ENCODE measurements around the gene LRRC23. TPM values are rescaled to one million over a fixed set of nuclear protein-coding genes. Genes with fewer than 3 reads are reported as not detected.
A peak's percentile ranks its signal among the peaks of the same experiment; 100 is the strongest.

The LRRC23 gene
- total RNA-seq, 1 donor from 2014 or later: 5.7 TPM

GRCh38 chr12:6963016-6963731, 58.6 kb downstream of the LRRC23 start:
- Mint-ChIP-seq H3K36me3 (ENCODE audit: low read depth, unreplicated experiment) (peaks cover 22% of the 10 kb centered on the region), H3K27ac (ENCODE audit: unreplicated experiment) (no peak overlapping the region), H3K9me3 (ENCODE audit: unreplicated experiment) (no peaks in the 10 kb centered on the region), H3K27me3 (ENCODE audit: unreplicated experiment) (peaks cover 8% of the 10 kb centered on the region), H3K4me3 (ENCODE audit: unreplicated experiment) (no peak overlapping the region), H3K4me1 (ENCODE audit: unreplicated experiment) (peaks cover 38% of the 10 kb centered on the region)
- no peak for DNase-seq (ENCODE audit: low spot score)
- TF ChIP-seq, protein P1, sequence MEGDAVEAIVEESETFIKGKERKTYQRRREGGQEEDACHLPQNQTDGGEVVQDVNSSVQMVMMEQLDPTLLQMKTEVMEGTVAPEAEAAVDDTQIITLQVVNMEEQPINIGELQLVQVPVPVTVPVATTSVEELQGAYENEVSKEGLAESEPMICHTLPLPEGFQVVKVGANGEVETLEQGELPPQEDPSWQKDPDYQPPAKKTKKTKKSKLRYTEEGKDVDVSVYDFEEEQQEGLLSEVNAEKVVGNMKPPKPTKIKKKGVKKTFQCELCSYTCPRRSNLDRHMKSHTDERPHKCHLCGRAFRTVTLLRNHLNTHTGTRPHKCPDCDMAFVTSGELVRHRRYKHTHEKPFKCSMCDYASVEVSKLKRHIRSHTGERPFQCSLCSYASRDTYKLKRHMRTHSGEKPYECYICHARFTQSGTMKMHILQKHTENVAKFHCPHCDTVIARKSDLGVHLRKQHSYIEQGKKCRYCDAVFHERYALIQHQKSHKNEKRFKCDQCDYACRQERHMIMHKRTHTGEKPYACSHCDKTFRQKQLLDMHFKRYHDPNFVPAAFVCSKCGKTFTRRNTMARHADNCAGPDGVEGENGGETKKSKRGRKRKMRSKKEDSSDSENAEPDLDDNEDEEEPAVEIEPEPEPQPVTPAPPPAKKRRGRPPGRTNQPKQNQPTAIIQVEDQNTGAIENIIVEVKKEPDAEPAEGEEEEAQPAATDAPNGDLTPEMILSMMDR (IDR thresholded peaks at IDR 0.05; ENCODE audit: unreplicated experiment): no peak

Small RNA genes lying within 50 kb of the gene (microRNA-seq; reads per million reads assigned to microRNA genes)
- gene MIR141 (ENCODE audit: unreplicated experiment): 278 reads per million, percentile 88 among the genes with 10 or more reads in this experiment
- 7,063 reads per million, percentile 98 among the genes with 10 or more reads in this experiment for gene MIR200C (ENCODE audit: unreplicated experiment)

Other genes starting within 250 kb of the LRRC23 start
- 41.3 TPM for gene ING4, start 241.7 kb upstream of the LRRC23 start, total RNA-seq (ENCODE audit: unreplicated experiment)
- gene ZNF384, start 215.4 kb upstream of the LRRC23 start, total RNA-seq (ENCODE audit: unreplicated experiment): 85.2 TPM
- 2.0 TPM for gene PIANP, start 204.0 kb upstream of the LRRC23 start, total RNA-seq (ENCODE audit: unreplicated experiment)
- 25.1 TPM for gene COPS7A, start 180.8 kb upstream of the LRRC23 start, total RNA-seq (ENCODE audit: unreplicated experiment)
- 118 TPM for gene MLF2, start 151.7 kb upstream of the LRRC23 start, total RNA-seq (ENCODE audit: unreplicated experiment)
- gene PTMS, start 138.5 kb upstream of the LRRC23 start, total RNA-seq (ENCODE audit: unreplicated experiment): 864 TPM
- gene LAG3, start 132.3 kb upstream of the LRRC23 start, total RNA-seq (ENCODE audit: unreplicated experiment): 7.6 TPM
- 4.7 TPM for gene CD4, start 115.3 kb upstream of the LRRC23 start, total RNA-seq (ENCODE audit: unreplicated experiment)
- 52.7 TPM for gene GPR162, start 83.0 kb upstream of the LRRC23 start, total RNA-seq (ENCODE audit: unreplicated experiment)
- 48.8 TPM for gene P3H3, start 76.4 kb upstream of the LRRC23 start, total RNA-seq (ENCODE audit: unreplicated experiment)
- 9.0 TPM for gene GNB3, start 63.9 kb upstream of the LRRC23 start, total RNA-seq (ENCODE audit: unreplicated experiment)
- gene CDCA3, start 53.5 kb upstream of the LRRC23 start, total RNA-seq (ENCODE audit: unreplicated experiment): 6.2 TPM
- gene USP5, start 52.7 kb upstream of the LRRC23 start, total RNA-seq (ENCODE audit: unreplicated experiment): 119 TPM
- 356 TPM for gene TPI1, start 37.3 kb upstream of the LRRC23 start, total RNA-seq (ENCODE audit: unreplicated experiment)
- 6.7 TPM for gene SPSB2, start 31.5 kb upstream of the LRRC23 start, total RNA-seq (ENCODE audit: unreplicated experiment)
- 5.3 TPM for gene ENO2, start 9.8 kb downstream of the LRRC23 start, total RNA-seq (ENCODE audit: unreplicated experiment)
- 144 TPM for gene ATN1, start 23.1 kb downstream of the LRRC23 start, total RNA-seq (ENCODE audit: unreplicated experiment)
- not detected for gene RNU7-1, start 39.0 kb downstream of the LRRC23 start, total RNA-seq (ENCODE audit: unreplicated experiment)
- 225 TPM for gene C12orf57, start 39.2 kb downstream of the LRRC23 start, total RNA-seq (ENCODE audit: unreplicated experiment)
- 22.1 TPM for gene PTPN6, start 46.5 kb downstream of the LRRC23 start, total RNA-seq (ENCODE audit: unreplicated experiment)
- 288 TPM for gene PHB2, start 65.8 kb downstream of the LRRC23 start, total RNA-seq (ENCODE audit: unreplicated experiment)
- 37.3 TPM for gene EMG1, start 66.1 kb downstream of the LRRC23 start, total RNA-seq (ENCODE audit: unreplicated experiment)
- gene LPCAT3, start 113.7 kb downstream of the LRRC23 start, total RNA-seq (ENCODE audit: unreplicated experiment): 40.2 TPM
- 5.8 TPM for gene C1S, start 155.9 kb downstream of the LRRC23 start, total RNA-seq (ENCODE audit: unreplicated experiment)
- gene C1R, start 187.6 kb downstream of the LRRC23 start, total RNA-seq (ENCODE audit: unreplicated experiment): 1.4 TPM
- gene C1RL, start 204.4 kb downstream of the LRRC23 start, total RNA-seq (ENCODE audit: unreplicated experiment): 62.3 TPM
- 1.0 TPM for gene RBP5, start 224.1 kb downstream of the LRRC23 start, total RNA-seq (ENCODE audit: unreplicated experiment)
- gene CLSTN3, start 225.5 kb downstream of the LRRC23 start, total RNA-seq (ENCODE audit: unreplicated experiment): 134 TPM

Data from endothelial cell (in vitro differentiated cells).